ENCODE measurements around the gene SPRY2. TPM values are rescaled to one million over a fixed set of nuclear protein-coding genes. Genes with fewer than 3 reads are reported as not detected.

SPRY2 gene
- total RNA-seq, 3 donors from 2014 or later (not counting 1 experiment from before 2014, with no cell fraction given) = 2.7 to 7.3 (median 3.0) TPM

- no peak overlapping the region for H3K27ac Mint-ChIP-seq
- peaks cover 0 to 3% of the 10 kb centered on the region in 2 donors for H3K9me3 Mint-ChIP-seq
- intact Hi-C loops (cut with micrococcal nuclease) = loop anchor here (5.0 kb wide), 1 partner anchor 484 kb away; no protein-coding TSS in a partner anchor
- H3K4me1 Mint-ChIP-seq = peaks cover 22 to 27% of the 10 kb centered on the region in 2 donors
- WGBS (ENCODE audit: insufficient coverage) = 94% methylated on average over 7 of the region's 7 CpGs
- peaks cover 16% of the 10 kb centered on the region for H3K36me3 Mint-ChIP-seq
- H3K27ac ChIP-seq (ENCODE audit: low read length) = no peak overlapping the region
- H3K4me1 ChIP-seq (ENCODE audit: control insufficient read depth, insufficient read depth, low read length) = peaks cover 7% of the 10 kb centered on the region
- DNase-seq (no peak), ATAC-seq (no peak)
- H3K9me3 ChIP-seq (ENCODE audit: control insufficient read depth, insufficient read depth, low read length) = no peaks in the 10 kb centered on the region
- no peak overlapping the region for H3K4me3 Mint-ChIP-seq
- no peak overlapping the region for H3K4me3 ChIP-seq (ENCODE audit: low read length)
- H3K27me3 ChIP-seq (ENCODE audit: control insufficient read depth, insufficient read depth, low read length) = peaks cover 2% of the 10 kb centered on the region
- TF ChIP-seq, protein P1, sequence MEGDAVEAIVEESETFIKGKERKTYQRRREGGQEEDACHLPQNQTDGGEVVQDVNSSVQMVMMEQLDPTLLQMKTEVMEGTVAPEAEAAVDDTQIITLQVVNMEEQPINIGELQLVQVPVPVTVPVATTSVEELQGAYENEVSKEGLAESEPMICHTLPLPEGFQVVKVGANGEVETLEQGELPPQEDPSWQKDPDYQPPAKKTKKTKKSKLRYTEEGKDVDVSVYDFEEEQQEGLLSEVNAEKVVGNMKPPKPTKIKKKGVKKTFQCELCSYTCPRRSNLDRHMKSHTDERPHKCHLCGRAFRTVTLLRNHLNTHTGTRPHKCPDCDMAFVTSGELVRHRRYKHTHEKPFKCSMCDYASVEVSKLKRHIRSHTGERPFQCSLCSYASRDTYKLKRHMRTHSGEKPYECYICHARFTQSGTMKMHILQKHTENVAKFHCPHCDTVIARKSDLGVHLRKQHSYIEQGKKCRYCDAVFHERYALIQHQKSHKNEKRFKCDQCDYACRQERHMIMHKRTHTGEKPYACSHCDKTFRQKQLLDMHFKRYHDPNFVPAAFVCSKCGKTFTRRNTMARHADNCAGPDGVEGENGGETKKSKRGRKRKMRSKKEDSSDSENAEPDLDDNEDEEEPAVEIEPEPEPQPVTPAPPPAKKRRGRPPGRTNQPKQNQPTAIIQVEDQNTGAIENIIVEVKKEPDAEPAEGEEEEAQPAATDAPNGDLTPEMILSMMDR (IDR thresholded peaks at IDR 0.05) = no peak
- H3K27me3 Mint-ChIP-seq (ENCODE audit: low read depth in 2 of 2) = peaks cover 15 to 21% of the 10 kb centered on the region in 2 donors
- H3K36me3 ChIP-seq (ENCODE audit: control insufficient read depth, insufficient read depth, low read length) = no peaks in the 10 kb centered on the region
Measured at GRCh38 chr13:80388506-80388905, 47.6 kb upstream of the SPRY2 start.

GRCh38 chr13:80386592-80386991 is 45.7 kb upstream of the SPRY2 start:
- Mint-ChIP-seq H3K27me3 (ENCODE audit: low read depth in 2 of 2) (peaks cover 11 to 13% of the 10 kb centered on the region in 2 donors), H3K4me3 (no peak overlapping the region), H3K27ac (no peak overlapping the region), H3K36me3 (peaks cover 14% of the 10 kb centered on the region), H3K4me1 (peaks cover 22 to 27% of the 10 kb centered on the region in 2 donors), H3K9me3 (peaks cover 0 to 3% of the 10 kb centered on the region in 2 donors)
- intact Hi-C loops (cut with micrococcal nuclease) = loop anchor here (1.0 to 5.0 kb wide), 2 partner anchors 92 to 486 kb away; no protein-coding TSS in a partner anchor
- peaks cover 7% of the 10 kb centered on the region for H3K4me1 ChIP-seq (ENCODE audit: control insufficient read depth, insufficient read depth, low read length)
- TF ChIP-seq, protein P1 (IDR thresholded peaks at IDR 0.05) = no peak
- no peaks in the 10 kb centered on the region for H3K36me3 ChIP-seq (ENCODE audit: control insufficient read depth, insufficient read depth, low read length)
- H3K4me3 ChIP-seq (ENCODE audit: low read length) = no peak overlapping the region
- H3K27ac ChIP-seq (ENCODE audit: low read length) = no peak overlapping the region
- H3K9me3 ChIP-seq (ENCODE audit: control insufficient read depth, insufficient read depth, low read length) = no peaks in the 10 kb centered on the region
- ATAC-seq (no peak), DNase-seq (no peak)
- H3K27me3 ChIP-seq (ENCODE audit: control insufficient read depth, insufficient read depth, low read length) = peaks cover 2% of the 10 kb centered on the region

- intact Hi-C loops (cut with micrococcal nuclease) = loop anchor here (1.0 to 5.0 kb wide), 2 partner anchors 92 to 486 kb away; no protein-coding TSS in a partner anchor
- Histone ChIP-seq H3K9me3 (ENCODE audit: control insufficient read depth, insufficient read depth, low read length) (no peaks in the 10 kb centered on the region), H3K4me1 (ENCODE audit: control insufficient read depth, insufficient read depth, low read length) (peaks cover 7% of the 10 kb centered on the region), H3K4me3 (ENCODE audit: low read length) (no peak overlapping the region), H3K27me3 (ENCODE audit: control insufficient read depth, insufficient read depth, low read length) (peaks cover 2% of the 10 kb centered on the region), H3K27ac (ENCODE audit: low read length) (no peak overlapping the region), H3K36me3 (ENCODE audit: control insufficient read depth, insufficient read depth, low read length) (no peaks in the 10 kb centered on the region)
- TF ChIP-seq, protein P1 (IDR thresholded peaks at IDR 0.05) = no peak
- peaks cover 14% of the 10 kb centered on the region for H3K36me3 Mint-ChIP-seq
- ATAC-seq = peak; percentile 90 to 100 (median 94)
- peaks cover 22 to 27% of the 10 kb centered on the region in 2 donors for H3K4me1 Mint-ChIP-seq
- H3K9me3 Mint-ChIP-seq = peaks cover 0 to 3% of the 10 kb centered on the region in 2 donors
- DNase-seq = peak; percentile 28 to 52
- peak overlapping the region; percentile 16 to 53 for H3K27ac Mint-ChIP-seq
- H3K27me3 Mint-ChIP-seq (ENCODE audit: low read depth in 2 of 2) = peaks cover 11 to 13% of the 10 kb centered on the region in 2 donors
- peak overlapping the region; percentile 73 for H3K4me3 Mint-ChIP-seq
Measured at GRCh38 chr13:80386002-80386401, 45.1 kb upstream of the SPRY2 start.

DNA sequence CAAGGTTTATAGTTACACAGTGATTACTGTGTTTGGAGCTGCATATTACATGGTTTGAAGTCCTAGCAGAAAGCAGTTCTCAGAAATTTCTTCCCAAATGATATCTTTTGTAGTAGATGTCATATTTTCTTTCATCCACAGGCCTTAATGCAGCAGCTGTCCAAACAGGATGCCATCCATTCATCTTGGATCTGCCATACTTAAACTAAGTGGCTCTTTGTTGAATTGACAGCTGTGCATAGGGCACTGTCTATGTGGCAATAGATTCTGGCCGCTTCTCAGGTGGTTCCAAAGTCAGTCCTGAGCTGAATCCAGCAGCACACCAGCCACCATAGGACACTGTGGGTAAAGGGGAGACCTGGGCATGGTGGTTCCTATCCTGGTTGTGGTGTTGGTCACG is 41.6 kb upstream of the SPRY2 start:
- Mint-ChIP-seq H3K36me3 (no peaks in the 10 kb centered on the region), H3K4me1 (peaks cover 22 to 26% of the 10 kb centered on the region in 2 donors), H3K9me3 (no peaks in the 10 kb centered on the region), H3K27me3 (ENCODE audit: low read depth in 2 of 2) (peaks cover 6 to 9% of the 10 kb centered on the region in 2 donors), H3K4me3 (no peak overlapping the region), H3K27ac (no peak overlapping the region)
- no peak for ATAC-seq
- Histone ChIP-seq H3K27me3 (ENCODE audit: control insufficient read depth, insufficient read depth, low read length) (no peaks in the 10 kb centered on the region), H3K9me3 (ENCODE audit: control insufficient read depth, insufficient read depth, low read length) (no peaks in the 10 kb centered on the region), H3K36me3 (ENCODE audit: control insufficient read depth, insufficient read depth, low read length) (no peaks in the 10 kb centered on the region), H3K27ac (ENCODE audit: low read length) (no peak overlapping the region), H3K4me3 (ENCODE audit: low read length) (no peak overlapping the region), H3K4me1 (ENCODE audit: control insufficient read depth, insufficient read depth, low read length) (peaks cover 7% of the 10 kb centered on the region)
- intact Hi-C loops (cut with micrococcal nuclease) = no loop called here
- DNase-seq = no peak
- TF ChIP-seq, protein P1 (IDR thresholded peaks at IDR 0.05) = no peak
- WGBS (ENCODE audit: insufficient coverage) = 84% methylated on average over 2 of the region's 2 CpGs

Data from natural killer cell (primary cell).